ENCODE data around the gene CRY2. TPM values are rescaled to one million over a fixed set of nuclear protein-coding genes. Genes with fewer than 3 reads are reported as not detected.
A peak's percentile ranks its signal among the peaks of the same experiment; 100 is the strongest.

Gene CRY2
- total and polyA plus RNA-seq, 3 donors from 2014 or later: 80.0 to 124 (median 109) TPM

- Histone ChIP-seq H3K9me3 (no peaks in the 10 kb centered on the region), H3K4me3 (no peak overlapping the region), H3K27me3 (no peaks in the 10 kb centered on the region), H3K36me3 (ENCODE audit: low read depth, missing control alignments) (no peaks in the 10 kb centered on the region), H3K27ac (no peak overlapping the region), H3K4me1 (no peaks in the 10 kb centered on the region)
- intact Hi-C loops (cut with DNase I; ENCODE audit: low total_unique reads): no loop called here
- WGBS, 2 donors: 67 to 72% methylated on average over 13 to 15 of the region's 15 CpGs
- no peak for TF ChIP-seq POLR2A (IDR thresholded peaks at IDR 0.05)
- TF ChIP-seq CTCF (IDR thresholded peaks at IDR 0.05): no peak
- no peak for DNase-seq
These were observed 33.7 kb downstream of the CRY2 start for GRCh38 chr11:45880772-45881570.

DNA sequence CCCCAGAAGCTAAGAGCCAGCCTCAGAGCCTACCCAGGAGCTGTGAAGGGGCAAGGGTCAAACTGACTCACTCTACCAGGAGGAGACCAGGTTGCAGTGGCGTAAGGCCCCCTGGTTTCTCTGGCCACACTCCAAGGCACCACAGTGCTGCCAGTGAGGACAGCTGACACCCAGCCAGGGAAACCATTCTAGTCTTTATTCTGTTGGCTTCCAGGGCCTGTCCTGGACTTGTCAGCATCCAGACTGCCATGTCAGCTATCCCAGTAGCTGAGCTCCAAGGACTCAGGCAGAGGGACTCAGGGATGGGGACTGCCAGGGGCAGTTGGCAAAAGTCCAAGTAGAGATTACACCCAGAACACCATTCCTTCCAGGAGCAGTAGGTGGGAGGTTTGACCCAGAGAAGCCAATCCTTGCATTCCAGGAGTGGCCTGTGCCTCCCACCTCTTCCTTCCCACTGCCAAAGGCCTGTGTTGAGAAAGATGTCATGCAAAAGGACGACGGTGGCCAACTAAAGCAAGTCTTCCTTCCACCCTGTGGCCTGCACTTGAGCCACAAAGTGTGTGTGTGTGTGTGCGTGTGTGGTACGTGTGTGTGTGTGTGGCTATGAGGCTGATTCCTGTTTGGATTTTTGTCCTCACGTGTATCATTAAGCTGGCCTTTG is 34.6 kb downstream of the CRY2 start:
- TF ChIP-seq CTCF (IDR thresholded peaks at IDR 0.05) (no peak), POLR2A (IDR thresholded peaks at IDR 0.05) (no peak)
- H3K27ac ChIP-seq: no peak overlapping the region
- no peaks in the 10 kb centered on the region for H3K4me1 ChIP-seq
- 65 to 82% methylated on average over 4 to 6 of the region's 6 CpGs for WGBS, 2 donors
- DNase-seq: no peak
- intact Hi-C loops (cut with DNase I; ENCODE audit: low total_unique reads): no loop called here
- H3K36me3 ChIP-seq (ENCODE audit: low read depth, missing control alignments): no peaks in the 10 kb centered on the region
- H3K4me3 ChIP-seq: no peak overlapping the region
- H3K9me3 ChIP-seq: no peaks in the 10 kb centered on the region
- no peaks in the 10 kb centered on the region for H3K27me3 ChIP-seq

DNA sequence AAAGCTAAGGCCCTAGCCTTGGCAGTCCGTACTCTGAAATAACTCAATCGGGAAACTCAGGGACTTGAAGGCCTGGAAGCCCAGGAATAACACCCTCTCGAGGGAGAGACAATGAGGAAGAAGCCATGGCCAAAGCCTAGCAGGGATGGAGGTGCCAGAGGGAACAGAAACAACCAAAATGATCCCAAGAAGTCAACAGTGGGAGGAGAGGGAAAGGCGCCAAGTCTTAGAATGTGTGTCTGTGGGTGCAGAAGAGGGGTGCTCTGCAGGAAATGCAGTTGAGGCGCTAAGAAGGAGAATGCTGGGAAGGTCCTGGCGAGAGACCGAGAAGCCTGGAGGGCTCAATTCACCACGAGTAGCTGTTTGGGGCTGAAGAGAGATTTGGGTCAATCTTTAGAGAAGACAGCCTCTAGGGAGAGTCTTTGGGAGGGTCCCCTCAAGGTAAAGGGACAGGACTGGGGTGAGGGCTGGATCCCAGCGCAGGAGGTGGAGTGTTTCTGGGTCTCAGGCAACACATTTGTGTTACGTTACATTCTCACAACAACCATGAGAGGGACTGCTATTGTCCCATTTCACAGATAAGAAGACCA is 37.4 kb downstream of the CRY2 start:
- H3K9me3 ChIP-seq: no peaks in the 10 kb centered on the region
- intact Hi-C loops (cut with DNase I; ENCODE audit: low total_unique reads): no loop called here
- H3K4me3 ChIP-seq: no peak overlapping the region
- H3K4me1 ChIP-seq: no peaks in the 10 kb centered on the region
- H3K36me3 ChIP-seq (ENCODE audit: low read depth, missing control alignments): no peaks in the 10 kb centered on the region
- no peaks in the 10 kb centered on the region for H3K27me3 ChIP-seq
- TF ChIP-seq POLR2A (IDR thresholded peaks at IDR 0.05): no peak
- no peak for TF ChIP-seq CTCF (IDR thresholded peaks at IDR 0.05)
- no peak for DNase-seq
- no peak overlapping the region for H3K27ac ChIP-seq
- 80 to 85% methylated on average over 10 of the region's 10 CpGs for WGBS, 2 donors

DNA sequence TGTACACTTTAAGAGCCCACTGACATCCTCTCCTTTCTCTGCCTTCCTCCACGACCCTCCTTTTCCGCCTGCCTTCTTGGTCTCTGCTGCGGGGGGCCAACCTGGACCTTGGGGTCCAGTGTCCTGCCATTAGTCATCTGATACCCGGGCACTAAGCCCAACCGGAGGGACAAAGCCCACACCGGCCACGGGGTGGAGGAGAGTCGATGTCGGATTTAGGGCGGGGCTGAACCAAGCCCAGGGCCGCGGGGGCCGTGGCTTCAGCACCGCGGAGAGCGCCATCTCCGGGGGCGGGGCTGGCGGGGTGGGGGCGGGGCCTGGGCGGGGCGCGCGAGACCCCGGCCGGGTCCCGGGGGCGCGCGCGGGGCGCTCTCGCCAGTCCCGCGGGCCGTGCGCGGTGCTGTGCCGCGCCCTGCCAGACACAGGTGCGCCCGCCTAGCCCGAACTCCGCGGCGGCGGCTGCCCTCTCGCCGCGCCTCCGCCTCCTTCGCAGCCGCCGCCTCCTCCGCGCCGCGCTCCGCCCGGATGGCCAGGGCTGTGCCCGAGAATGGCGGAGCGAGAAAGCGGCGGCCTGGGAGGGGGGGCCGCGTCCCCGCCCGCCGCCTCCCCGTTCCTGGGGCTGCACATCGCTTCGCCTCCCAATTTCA is 38.1 kb downstream of the CRY2 start, which contains the start of gene MAPK8IP1:
Gene MAPK8IP1, plus strand, starts transcription at position 378 of the 647 bp plus-strand sequence. Its CDS starts 170 bp downstream, at position 548.
- intact Hi-C loops (cut with DNase I; ENCODE audit: low total_unique reads): no loop called here
- H3K9me3 ChIP-seq: no peaks in the 10 kb centered on the region
- DNase-seq: peak; percentile 65
- 5 to 7% methylated on average over 3 to 26 of the region's 73 CpGs for WGBS, 2 donors
- H3K27me3 ChIP-seq: no peaks in the 10 kb centered on the region
- H3K36me3 ChIP-seq (ENCODE audit: low read depth, missing control alignments): no peaks in the 10 kb centered on the region
- H3K27ac ChIP-seq: no peak within 1 kb of the TSS
- H3K4me1 ChIP-seq: no peaks in the 10 kb centered on the region
- TF ChIP-seq CTCF (IDR thresholded peaks at IDR 0.05): no peak
- no peak for TF ChIP-seq POLR2A (IDR thresholded peaks at IDR 0.05)
- peak within 1 kb of the TSS; percentile 54 to 62 for H3K4me3 ChIP-seq
